Measurements from ENCODE around the gene ABI1. TPM values are rescaled to one million over a fixed set of nuclear protein-coding genes. Genes with fewer than 3 reads are reported as not detected.
A peak's percentile ranks its signal among the peaks of the same experiment; 100 is the strongest.

ABI1 gene
- total and polyA plus RNA-seq, 2 donors (not counting 3 experiments of a cell fraction or from before 2014, with no cell fraction given) = 58.8 to 59.1 TPM

GRCh38 chr10:26725837-26726727, 134.7 kb downstream of the ABI1 start:
- Histone ChIP-seq H3K36me3 (ENCODE audit: control insufficient read depth in 2 of 2, extremely low read depth in 1 of 2, insufficient read depth in 2 of 2, low read length in 2 of 2) (peaks cover 0 to 6% of the 10 kb centered on the region in 2 experiments), H3K4me1 (ENCODE audit: control insufficient read depth, extremely low read depth, insufficient read depth, low read length) (no peaks in the 10 kb centered on the region), H3K79me2 (ENCODE audit: control insufficient read depth, insufficient read depth, low read length) (no peaks in the 10 kb centered on the region), H3K9ac (replicated peaks; ENCODE audit: extremely low read depth, insufficient read depth, low read length) (no peak overlapping the region), H3K4me2 (ENCODE audit: insufficient read depth, low read length) (no peak overlapping the region), H3K9me1 (replicated peaks; ENCODE audit: control insufficient read depth, extremely low read depth, insufficient read depth, low read length) (no peaks in the 10 kb centered on the region), H3K9me3 (replicated peaks; ENCODE audit: control insufficient read depth, insufficient read depth, low read length) (no peaks in the 10 kb centered on the region), H4K20me1 (replicated peaks; ENCODE audit: control insufficient read depth, extremely low read depth, insufficient read depth, low read length) (no peaks in the 10 kb centered on the region), H3K4me3 (replicated peaks in 1 of 3; ENCODE audit: insufficient read depth in 1 of 3, low read depth in 1 of 3, low read length in 3 of 3) (no peak overlapping the region), H2AFZ (ENCODE audit: low read depth, low read length) (no peak overlapping the region), H3K27ac (ENCODE audit: insufficient read depth, low read depth, low read length) (no peak overlapping the region), H3K27me3 (ENCODE audit: control insufficient read depth in 2 of 2, insufficient read depth in 2 of 2, low read length in 2 of 2) (no peaks in the 10 kb centered on the region)
- FAIRE-seq (peak; percentile 94), DNase-seq (ENCODE audit: low read depth, low spot score) (peak; percentile 69)
- no TSS peak for BruUV-seq (replicated peaks)
- dilution Hi-C loops (cut with MboI; ENCODE audit: extremely low pct_ligation_motif_present, low sequenced_read_pairs) (no loop called here), intact Hi-C loops (cut with micrococcal nuclease) (loop anchor here (1.0 to 10.0 kb wide), 3 partner anchors 121 to 156 kb away; no protein-coding TSS in a partner anchor)
- TF ChIP-seq POLR2A (IDR thresholded peaks at IDR 0.05; ENCODE audit: low read depth, low read length) = no peak
- no peak for TF ChIP-seq MYC (IDR thresholded peaks at IDR 0.05; ENCODE audit: low read depth, low read length)
- peak; percentile 65 to 73 for TF ChIP-seq CTCF (IDR thresholded peaks at IDR 0.05; ENCODE audit: extremely low read depth in 1 of 2, insufficient read depth in 1 of 2, low read depth in 1 of 2, low read length in 2 of 2)
- ChIA-PET POLR2A (interaction anchor here (0.8 kb wide), 1 partner anchor 155 kb away, joined by 3 read pairs; no protein-coding TSS in a partner anchor), CTCF (interaction anchor here (0.7 to 5.2 kb wide), 51 partner anchors 9 to 778 kb away, joined by 3 to 295 read pairs (median 5); partner anchors contain the start of genes ABI1, PDSS1 and RAB18)

GRCh38 chr10:26723016-26723415, 137.7 kb downstream of the ABI1 start:
- CTCF ChIA-PET = interaction anchor here (5.2 kb wide), 1 partner anchor 159 kb away, joined by 295 read pairs; no protein-coding TSS in a partner anchor
- Histone ChIP-seq H3K4me2 (ENCODE audit: insufficient read depth, low read length) (no peak overlapping the region), H2AFZ (ENCODE audit: low read depth, low read length) (no peak overlapping the region), H3K9me3 (replicated peaks; ENCODE audit: control insufficient read depth, insufficient read depth, low read length) (no peaks in the 10 kb centered on the region), H3K79me2 (ENCODE audit: control insufficient read depth, insufficient read depth, low read length) (no peaks in the 10 kb centered on the region), H3K36me3 (ENCODE audit: control insufficient read depth in 2 of 2, extremely low read depth in 1 of 2, insufficient read depth in 2 of 2, low read length in 2 of 2) (peaks cover 0 to 5% of the 10 kb centered on the region in 2 experiments), H3K4me3 (replicated peaks in 1 of 3; ENCODE audit: insufficient read depth in 1 of 3, low read depth in 1 of 3, low read length in 3 of 3) (no peak overlapping the region), H3K27me3 (ENCODE audit: control insufficient read depth in 2 of 2, insufficient read depth in 2 of 2, low read length in 2 of 2) (no peaks in the 10 kb centered on the region), H4K20me1 (replicated peaks; ENCODE audit: control insufficient read depth, extremely low read depth, insufficient read depth, low read length) (no peaks in the 10 kb centered on the region), H3K9ac (replicated peaks; ENCODE audit: extremely low read depth, insufficient read depth, low read length) (no peak overlapping the region), H3K4me1 (ENCODE audit: control insufficient read depth, extremely low read depth, insufficient read depth, low read length) (no peaks in the 10 kb centered on the region), H3K9me1 (replicated peaks; ENCODE audit: control insufficient read depth, extremely low read depth, insufficient read depth, low read length) (no peaks in the 10 kb centered on the region), H3K27ac (ENCODE audit: insufficient read depth, low read depth, low read length) (no peak overlapping the region)
- DNase-seq (ENCODE audit: low read depth, low spot score) (no peak), FAIRE-seq (no peak)
- POLR2A ChIA-PET = no interaction called here
- TF ChIP-seq FOS (IDR thresholded peaks at IDR 0.05; ENCODE audit: borderline replicate concordance, insufficient read depth, low read length) (no peak), EZH2 (IDR thresholded peaks at IDR 0.05; ENCODE audit: borderline replicate concordance, low read depth, low read length, severe bottlenecking) (no peak), MAX (IDR thresholded peaks at IDR 0.05; ENCODE audit: insufficient read depth, insufficient read length) (no peak), MYC (IDR thresholded peaks at IDR 0.05; ENCODE audit: low read depth, low read length) (no peak), JUN (IDR thresholded peaks at IDR 0.05; ENCODE audit: borderline replicate concordance, insufficient read depth, insufficient read length, low read depth) (no peak), CTCF (IDR thresholded peaks at IDR 0.05; ENCODE audit: extremely low read depth in 1 of 2, insufficient read depth in 1 of 2, low read depth in 1 of 2, low read length in 2 of 2) (no peak), POLR2A (IDR thresholded peaks at IDR 0.05; ENCODE audit: low read depth, low read length) (no peak), GATA2 (IDR thresholded peaks at IDR 0.05; ENCODE audit: insufficient read depth, insufficient read length, low read depth, low read length) (no peak), POLR2AphosphoS5 (IDR thresholded peaks at IDR 0.05; ENCODE audit: insufficient read depth, low read depth, low read length) (no peak)
- dilution Hi-C loops (cut with MboI; ENCODE audit: extremely low pct_ligation_motif_present, low sequenced_read_pairs) = no loop called here
- no TSS peak for BruUV-seq (replicated peaks)
- intact Hi-C loops (cut with micrococcal nuclease) = loop anchor here (10.0 kb wide), 1 partner anchor 118 kb away; no protein-coding TSS in a partner anchor
